ENCODE data around the gene LCTL.
"Not testable (repeated sequence)": the region's sequence is repeated elsewhere in the genome, so short reads cannot be mapped to it uniquely, and the experiment has no call there.

LCTL gene

DNA sequence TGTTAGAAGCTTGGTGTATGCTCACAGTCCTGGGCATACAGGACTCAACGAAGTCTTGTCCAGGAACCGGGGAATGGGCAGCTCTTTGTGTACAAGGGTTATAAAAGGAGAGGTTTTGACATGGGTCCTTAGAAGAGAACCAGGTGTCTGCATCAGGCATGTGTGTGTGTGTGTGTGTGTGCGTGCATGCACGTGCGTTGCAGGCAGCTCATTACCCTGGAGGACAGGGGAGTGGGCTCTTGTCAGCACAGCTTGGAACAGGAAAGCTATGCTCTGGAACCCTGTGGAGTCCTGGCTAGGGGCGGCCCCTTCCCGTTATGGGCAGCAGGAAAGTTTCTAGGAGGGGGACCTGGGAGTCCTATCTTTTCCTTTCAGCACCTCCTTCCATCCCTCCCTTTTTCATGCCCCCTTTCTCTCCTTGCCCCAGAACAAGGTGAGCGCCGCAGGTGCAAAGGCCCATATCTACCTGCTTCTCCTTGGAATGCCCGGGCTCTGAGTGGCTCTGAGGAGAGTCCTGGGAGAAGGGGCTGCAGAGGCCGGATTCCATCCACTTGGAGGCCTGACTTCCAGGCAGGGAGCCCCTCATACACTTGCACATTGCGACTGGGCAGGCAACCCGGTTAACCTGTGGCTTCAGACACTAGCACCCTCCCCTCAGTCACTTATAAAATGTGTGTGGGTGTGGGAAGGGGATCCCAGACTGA is 33.9 kb upstream of the LCTL start:
- H3K4me2 ChIP-seq (ENCODE audit: low read length) = no peak overlapping the region

GRCh38 chr15:66598095-66598815 is 32.5 kb upstream of the LCTL start:
- Histone ChIP-seq H3K27me3 (ENCODE audit: control insufficient read depth, insufficient read depth, low read length) (peaks cover 31% of the 10 kb centered on the region), H3K9me3 (replicated peaks; ENCODE audit: low read length) (no peaks in the 10 kb centered on the region), H3K4me2 (ENCODE audit: low read length) (no peak overlapping the region), H3K9ac (ENCODE audit: low read depth, low read length) (no peak overlapping the region), H3K36me3 (ENCODE audit: insufficient read depth, low read length) (no peaks in the 10 kb centered on the region), H3K4me1 (ENCODE audit: control insufficient read depth, insufficient read depth, low read length) (peaks cover 3% of the 10 kb centered on the region), H3K4me3 (ENCODE audit: low read length) (no peak overlapping the region)

More for the DNA sequence above, 33.9 kb upstream of the LCTL start:
- H3K36me3 ChIP-seq (ENCODE audit: insufficient read depth, low read length) = no peaks in the 10 kb centered on the region
- peaks cover 25% of the 10 kb centered on the region for H3K27me3 ChIP-seq (ENCODE audit: control insufficient read depth, insufficient read depth, low read length)
- H3K4me1 ChIP-seq (ENCODE audit: control insufficient read depth, insufficient read depth, low read length) = peaks cover 3% of the 10 kb centered on the region
- no peaks in the 10 kb centered on the region for H3K9me3 ChIP-seq (replicated peaks; ENCODE audit: low read length)
- no peak overlapping the region for H3K4me3 ChIP-seq (ENCODE audit: low read length)
- H3K9ac ChIP-seq (ENCODE audit: low read depth, low read length) = no peak overlapping the region

DNA sequence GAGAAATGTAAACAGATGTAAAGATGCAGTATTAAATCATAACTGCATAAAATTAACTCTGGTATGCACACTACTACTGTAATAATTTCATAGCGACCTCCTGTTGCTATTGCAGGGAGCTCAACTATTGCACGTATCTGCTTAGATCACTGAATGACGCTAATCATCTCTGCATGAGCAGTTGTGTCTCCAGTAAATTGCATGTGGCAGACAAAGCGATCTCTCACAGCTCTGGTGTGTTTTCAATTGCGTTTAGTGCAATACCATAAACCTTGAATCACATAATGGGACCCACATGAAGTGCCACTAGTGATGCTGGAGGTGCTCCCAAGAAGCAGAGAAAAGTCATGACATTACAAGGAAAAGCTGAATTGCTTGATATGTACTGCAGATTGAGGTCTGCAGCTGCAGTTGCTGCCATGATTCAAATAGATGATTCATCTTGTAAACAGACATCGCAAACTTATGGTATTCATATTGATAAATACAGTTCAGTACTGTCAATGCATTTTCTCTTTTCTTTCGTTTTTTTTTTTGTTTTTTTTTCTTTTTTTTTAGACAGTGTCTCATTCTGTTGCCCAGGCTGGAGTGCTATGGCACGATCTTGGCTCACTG is 30.2 kb upstream of the LCTL start:
- Histone ChIP-seq H3K4me1 (ENCODE audit: control insufficient read depth, insufficient read depth, low read length) (peaks cover 3% of the 10 kb centered on the region), H3K9me3 (replicated peaks; ENCODE audit: low read length) (no peaks in the 10 kb centered on the region), H3K9ac (ENCODE audit: low read depth, low read length) (no peak overlapping the region), H3K4me3 (ENCODE audit: low read length) (no peak overlapping the region), H3K4me2 (ENCODE audit: low read length) (no peak overlapping the region), H3K36me3 (ENCODE audit: insufficient read depth, low read length) (no peaks in the 10 kb centered on the region), H3K27me3 (ENCODE audit: control insufficient read depth, insufficient read depth, low read length) (peaks cover 33% of the 10 kb centered on the region)

DNA sequence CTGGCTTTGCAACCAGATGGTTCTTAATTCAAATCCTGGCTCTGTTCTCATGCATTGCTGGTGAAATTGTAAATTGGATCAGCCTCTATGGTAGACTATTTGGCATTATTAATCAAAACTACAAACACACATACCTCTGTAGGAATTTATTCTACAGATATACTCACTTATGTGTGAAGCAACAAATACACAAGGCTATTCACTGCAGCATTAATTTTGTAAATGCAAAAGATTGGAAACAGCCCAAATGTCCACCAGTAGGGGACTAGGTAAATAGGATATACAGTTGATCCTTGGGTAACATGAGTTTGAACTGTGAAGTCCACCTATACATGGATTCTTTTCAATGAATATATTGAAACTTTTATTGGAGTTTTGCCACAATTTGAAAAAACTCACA is 29.5 kb upstream of the LCTL start:
- H3K9ac ChIP-seq (ENCODE audit: low read depth, low read length) = no peak overlapping the region
- peaks cover 33% of the 10 kb centered on the region for H3K27me3 ChIP-seq (ENCODE audit: control insufficient read depth, insufficient read depth, low read length)
- no peaks in the 10 kb centered on the region for H3K36me3 ChIP-seq (ENCODE audit: insufficient read depth, low read length)
- H3K9me3 ChIP-seq (replicated peaks; ENCODE audit: low read length) = no peaks in the 10 kb centered on the region
- no peak overlapping the region for H3K4me2 ChIP-seq (ENCODE audit: low read length)
- no peak overlapping the region for H3K4me3 ChIP-seq (ENCODE audit: low read length)
- peaks cover 3% of the 10 kb centered on the region for H3K4me1 ChIP-seq (ENCODE audit: control insufficient read depth, insufficient read depth, low read length)

DNA sequence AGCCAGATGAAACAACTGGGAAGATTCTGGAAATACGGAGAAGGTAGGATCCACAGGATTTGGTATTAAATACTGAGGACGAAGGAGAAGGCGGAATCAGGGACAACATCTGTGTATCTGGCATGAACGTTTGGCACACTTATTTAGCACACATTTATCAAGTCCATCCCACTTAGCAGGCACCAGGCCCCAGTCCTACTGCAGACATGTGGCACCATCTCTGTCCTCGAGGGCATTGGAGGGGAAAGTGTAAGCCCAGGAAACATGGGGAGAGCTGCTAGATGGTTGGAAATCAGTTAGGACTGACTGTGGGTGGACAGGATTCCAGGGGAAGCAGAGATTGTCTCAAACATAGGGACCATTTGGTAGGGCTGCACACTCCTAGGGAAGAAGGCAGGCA is 29.0 kb upstream of the LCTL start:
- Histone ChIP-seq H3K4me3 (ENCODE audit: low read length) (no peak overlapping the region), H3K9ac (ENCODE audit: low read depth, low read length) (no peak overlapping the region), H3K9me3 (replicated peaks; ENCODE audit: low read length) (no peaks in the 10 kb centered on the region), H3K36me3 (ENCODE audit: insufficient read depth, low read length) (no peaks in the 10 kb centered on the region), H3K27me3 (ENCODE audit: control insufficient read depth, insufficient read depth, low read length) (peaks cover 36% of the 10 kb centered on the region), H3K4me1 (ENCODE audit: control insufficient read depth, insufficient read depth, low read length) (peaks cover 3% of the 10 kb centered on the region), H3K4me2 (ENCODE audit: low read length) (no peak overlapping the region)

- Histone ChIP-seq H3K9me3 (replicated peaks; ENCODE audit: low read length) (no peaks in the 10 kb centered on the region), H3K36me3 (ENCODE audit: insufficient read depth, low read length) (no peaks in the 10 kb centered on the region), H3K4me3 (ENCODE audit: low read length) (no peak overlapping the region), H3K27me3 (ENCODE audit: control insufficient read depth, insufficient read depth, low read length) (peaks cover 35% of the 10 kb centered on the region), H3K4me1 (ENCODE audit: control insufficient read depth, insufficient read depth, low read length) (peaks cover 3% of the 10 kb centered on the region), H3K4me2 (ENCODE audit: low read length) (no peak overlapping the region), H3K9ac (ENCODE audit: low read depth, low read length) (no peak overlapping the region)
Measured at GRCh38 chr15:66594344-66594743, 28.5 kb upstream of the LCTL start.

GRCh38 chr15:66593219-66593780 is 27.5 kb upstream of the LCTL start:
- H3K4me2 ChIP-seq (ENCODE audit: low read length) = no peak overlapping the region
- peaks cover 41% of the 10 kb centered on the region for H3K27me3 ChIP-seq (ENCODE audit: control insufficient read depth, insufficient read depth, low read length)
- H3K4me1 ChIP-seq (ENCODE audit: control insufficient read depth, insufficient read depth, low read length) = peaks cover 3% of the 10 kb centered on the region
- H3K4me3 ChIP-seq (ENCODE audit: low read length) = no peak overlapping the region
- H3K9me3 ChIP-seq (replicated peaks; ENCODE audit: low read length) = no peaks in the 10 kb centered on the region
- H3K36me3 ChIP-seq (ENCODE audit: insufficient read depth, low read length) = no peaks in the 10 kb centered on the region
- H3K9ac ChIP-seq (ENCODE audit: low read depth, low read length) = no peak overlapping the region

DNA sequence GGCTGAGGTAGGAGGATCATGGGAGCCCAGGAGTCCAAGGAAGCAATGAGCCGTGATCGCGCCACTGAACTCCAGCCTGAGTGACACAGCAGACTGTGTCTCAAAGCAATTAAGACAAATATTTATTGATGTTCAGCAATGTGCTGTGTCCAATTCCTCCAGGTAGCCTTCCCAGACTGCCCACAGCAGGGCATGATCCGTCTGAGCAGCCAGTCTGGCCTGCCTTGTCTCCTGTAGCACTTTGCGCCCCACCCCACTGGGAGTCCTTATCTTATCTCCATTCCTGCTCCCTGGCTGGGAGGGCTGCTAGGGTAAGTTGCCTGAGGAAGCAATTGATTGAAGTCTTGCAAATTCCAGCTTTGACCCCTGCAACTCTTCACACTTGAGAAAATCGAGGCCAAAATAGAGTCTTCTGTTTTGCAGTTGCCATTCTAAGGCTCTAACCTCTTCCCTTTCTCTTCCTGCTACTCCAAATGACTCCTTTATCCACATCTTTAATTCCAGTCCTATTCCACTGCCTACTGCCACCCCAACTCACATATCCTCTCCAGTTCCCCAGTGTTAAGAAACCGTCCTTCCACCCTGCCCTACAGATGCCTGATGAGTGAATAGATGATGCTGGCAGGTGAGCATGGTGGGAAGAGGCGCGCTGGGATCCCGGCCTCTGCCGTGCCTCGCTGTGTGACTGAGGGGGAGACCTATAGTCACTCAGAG is 26.9 kb upstream of the LCTL start:
- Histone ChIP-seq H3K27me3 (ENCODE audit: control insufficient read depth, insufficient read depth, low read length) (peaks cover 47% of the 10 kb centered on the region), H3K4me1 (ENCODE audit: control insufficient read depth, insufficient read depth, low read length) (peaks cover 3% of the 10 kb centered on the region), H3K36me3 (ENCODE audit: insufficient read depth, low read length) (no peaks in the 10 kb centered on the region), H3K4me2 (ENCODE audit: low read length) (no peak overlapping the region), H3K9me3 (replicated peaks; ENCODE audit: low read length) (no peaks in the 10 kb centered on the region), H3K4me3 (ENCODE audit: low read length) (no peak overlapping the region), H3K9ac (ENCODE audit: low read depth, low read length) (no peak overlapping the region)

GRCh38 chr15:66591322-66591862 is 25.6 kb upstream of the LCTL start:
- Histone ChIP-seq H3K27me3 (ENCODE audit: control insufficient read depth, insufficient read depth, low read length) (peaks cover 51% of the 10 kb centered on the region), H3K9me3 (replicated peaks; ENCODE audit: low read length) (no peaks in the 10 kb centered on the region), H3K4me1 (ENCODE audit: control insufficient read depth, insufficient read depth, low read length) (peaks cover 3% of the 10 kb centered on the region), H3K9ac (ENCODE audit: low read depth, low read length) (no peak overlapping the region), H3K4me2 (ENCODE audit: low read length) (no peak overlapping the region), H3K36me3 (ENCODE audit: insufficient read depth, low read length) (no peaks in the 10 kb centered on the region), H3K4me3 (ENCODE audit: low read length) (no peak overlapping the region)

DNA sequence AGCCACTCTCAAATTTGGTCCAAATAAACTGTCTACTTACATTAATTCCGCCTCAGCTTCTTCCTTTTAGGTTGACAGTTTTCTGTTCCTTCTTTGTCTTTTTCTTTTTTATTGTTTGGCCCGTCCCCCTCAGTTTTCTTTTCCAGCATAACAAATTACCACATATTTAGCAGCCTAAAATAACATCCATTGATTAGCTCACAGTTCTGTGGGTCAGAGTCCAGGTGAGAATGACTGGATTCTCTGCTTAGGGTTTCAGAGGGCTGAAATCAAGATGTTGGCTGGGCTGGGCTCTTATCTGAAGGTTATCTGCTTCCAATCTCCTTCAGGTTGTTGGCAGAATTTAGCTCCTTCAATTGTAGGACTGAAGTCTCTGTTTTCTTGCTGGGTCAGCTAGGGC is 24.6 kb upstream of the LCTL start:
- no peaks in the 10 kb centered on the region for H3K36me3 ChIP-seq (ENCODE audit: insufficient read depth, low read length)
- H3K4me2 ChIP-seq (ENCODE audit: low read length) = no peak overlapping the region
- peaks cover 58% of the 10 kb centered on the region for H3K27me3 ChIP-seq (ENCODE audit: control insufficient read depth, insufficient read depth, low read length)
- H3K9me3 ChIP-seq (replicated peaks; ENCODE audit: low read length) = no peaks in the 10 kb centered on the region
- H3K4me1 ChIP-seq (ENCODE audit: control insufficient read depth, insufficient read depth, low read length) = no peaks in the 10 kb centered on the region
- no peak overlapping the region for H3K4me3 ChIP-seq (ENCODE audit: low read length)
- no peak overlapping the region for H3K9ac ChIP-seq (ENCODE audit: low read depth, low read length)

GRCh38 chr15:66589429-66589828 is 23.6 kb upstream of the LCTL start:
- not testable (repeated sequence) for H3K4me1 ChIP-seq (ENCODE audit: control insufficient read depth, insufficient read depth, low read length); H3K4me2 ChIP-seq (ENCODE audit: low read length); H3K9me3 ChIP-seq (replicated peaks; ENCODE audit: low read length); H3K9ac ChIP-seq (ENCODE audit: low read depth, low read length); H3K36me3 ChIP-seq (ENCODE audit: insufficient read depth, low read length); H3K4me3 ChIP-seq (ENCODE audit: low read length)
- H3K27me3 ChIP-seq (ENCODE audit: control insufficient read depth, insufficient read depth, low read length) = peaks cover 60% of the 10 kb centered on the region
